ENCODE measurements around the gene POLR3GL.
"Not testable (repeated sequence)": the region's sequence is repeated elsewhere in the genome, so short reads cannot be mapped to it uniquely, and the experiment has no call there.

Gene POLR3GL

GRCh38 chr1:146020058-146021049 lies 55.9 kb downstream of the POLR3GL start:
- TF ChIP-seq CTCF (conservative IDR thresholded peaks at IDR 0.05; ENCODE audit: control insufficient read depth, insufficient read depth, low read depth, low read length), result no peak
- no peak for DNase-seq (ENCODE audit: low read depth)
- H3K4me3 ChIP-seq (ENCODE audit: control insufficient read depth, low read depth, low read length), result no peak overlapping the region

GRCh38 chr1:146021050-146021445 lies 56.6 kb downstream of the POLR3GL start:
- DNase-seq (ENCODE audit: low read depth), result no peak
- no peak for TF ChIP-seq CTCF (conservative IDR thresholded peaks at IDR 0.05; ENCODE audit: control insufficient read depth, insufficient read depth, low read depth, low read length)
- H3K4me3 ChIP-seq (ENCODE audit: control insufficient read depth, low read depth, low read length), result no peak overlapping the region

GRCh38 chr1:146021622-146022402 lies 57.3 kb downstream of the POLR3GL start, which contains the start of gene HJV:
HJV (minus strand) TSS chr1:146021735; CDS start chr1:146020231, 1,504 bp downstream.
- TF ChIP-seq CTCF (conservative IDR thresholded peaks at IDR 0.05; ENCODE audit: control insufficient read depth, insufficient read depth, low read depth, low read length), result no peak
- DNase-seq (ENCODE audit: low read depth), result no peak
- H3K4me3 ChIP-seq (ENCODE audit: control insufficient read depth, low read depth, low read length), result no peak within 1 kb of the TSS

GRCh38 chr1:146022403-146023127 lies 58.1 kb downstream of the POLR3GL start:
- H3K4me3 ChIP-seq (ENCODE audit: control insufficient read depth, low read depth, low read length), result no peak overlapping the region
- no peak for TF ChIP-seq CTCF (conservative IDR thresholded peaks at IDR 0.05; ENCODE audit: control insufficient read depth, insufficient read depth, low read depth, low read length)
- DNase-seq (ENCODE audit: low read depth), result no peak

GRCh38 chr1:146025787-146026495 lies 61.5 kb downstream of the POLR3GL start:
- H3K4me3 ChIP-seq (ENCODE audit: control insufficient read depth, low read depth, low read length); DNase-seq (ENCODE audit: low read depth): not testable (repeated sequence)

- not testable (repeated sequence) for H3K4me3 ChIP-seq (ENCODE audit: control insufficient read depth, low read depth, low read length); DNase-seq (ENCODE audit: low read depth)
Observed at GRCh38 chr1:146026650-146027049, 62.2 kb downstream of the POLR3GL start.
